Fibroblast of lung (primary cell): ENCODE measurements around the gene WDR5B. TPM values are rescaled to one million over a fixed set of nuclear protein-coding genes. Genes with fewer than 3 reads are reported as not detected.

Source experiments
- DNase-seq, 2 donors: peaks; one replicate each; pipeline versions ENCODE4 v3.0.0 to v3.0.0-alpha.2; 2010; ENCODE audit warnings: low read depth in 2 of 2
- H2AFZ ChIP-seq: 2 replicates; pipeline ENCODE4 v1.5.1; 2012; ENCODE audit warnings: low read length, control low read depth, inconsistent platforms
- H3K27ac ChIP-seq: 2 replicates; pipeline ENCODE4 v1.5.1; 2011; ENCODE audit warnings: low read length, control low read depth; ENCODE audit not compliant: insufficient read depth
- H3K27me3 ChIP-seq: 2 replicates; pipeline ENCODE4 v1.5.1; 2011; ENCODE audit warnings: mild to moderate bottlenecking, low read length; ENCODE audit not compliant: control insufficient read depth, insufficient read depth
- H3K36me3 ChIP-seq: 2 replicates; pipeline ENCODE4 v1.5.1; 2011; ENCODE audit warnings: low read length; ENCODE audit not compliant: control insufficient read depth, insufficient read depth
- H3K4me1 ChIP-seq: 2 replicates; pipeline ENCODE4 v1.5.1; 2011; ENCODE audit warnings: low read length; ENCODE audit not compliant: control insufficient read depth, insufficient read depth; ENCODE audit errors: extremely low read depth
- H3K4me2 ChIP-seq: 2 replicates; pipeline ENCODE4 v1.5.1; 2011; ENCODE audit warnings: low read length, control low read depth; ENCODE audit not compliant: insufficient read depth; ENCODE audit errors: extremely low read depth
- H3K4me3 ChIP-seq, 4 experiments: fragments of 200-600 bp in 1 of 4; sonication (generic) in 1 of 4; replicated peaks in 1 of 4; 2 replicates each; pipeline ENCODE4 v1.5.1; 2011 to 2016; ENCODE audit warnings: low read length in 4 of 4, low read depth in 3 of 4, mild to moderate bottlenecking in 3 of 4, control low read depth in 2 of 4, inconsistent platforms in 1 of 4, mixed read lengths in 1 of 4; ENCODE audit not compliant: insufficient read depth in 1 of 4; ENCODE audit errors: control extremely low read depth in 1 of 4
- H3K79me2 ChIP-seq: 2 replicates; pipeline ENCODE4 v1.5.1; 2012; ENCODE audit warnings: mild to moderate bottlenecking, low read length, inconsistent platforms; ENCODE audit not compliant: control insufficient read depth, insufficient read depth
- H3K9ac ChIP-seq: 2 replicates; pipeline ENCODE4 v1.5.1; 2011; ENCODE audit warnings: mild to moderate bottlenecking, low read length, control low read depth; ENCODE audit not compliant: insufficient read depth
- H3K9me3 ChIP-seq: 2 replicates; pipeline ENCODE4 v1.5.1; 2012; ENCODE audit warnings: low read depth, low read length; ENCODE audit not compliant: control insufficient read depth, insufficient read depth
- H4K20me1 ChIP-seq: 2 replicates; pipeline ENCODE4 v1.5.1; 2011; ENCODE audit warnings: low read length; ENCODE audit not compliant: control insufficient read depth, insufficient read depth; ENCODE audit errors: extremely low read depth
- EZH2 ChIP-seq: IDR thresholded peaks from 2 replicates; pipeline ENCODE4 v1.5.1; 2012; ENCODE audit warnings: low read length, control low read depth, mild to moderate bottlenecking; ENCODE audit errors: missing control alignments
- polyA plus RNA-seq, 2 donors: library from polyadenylated mRNA; depleted of rRNA in 1 of 2; stranded (reverse) in 1 of 2; unstranded in 1 of 2; fragments of >200 nt; gene quantifications; 2 replicates each; pipeline ENCODE4 v1.2.1, GENCODE V29; 2011 to 2012; ENCODE audit warnings: missing spikeins in 1 of 2
- total RNA-seq: library from RNA; depleted of rRNA; stranded (reverse); fragments of >200 nt; gene quantifications from 2 replicates; pipeline ENCODE4 v1.2.1, GENCODE V29; 2014
- TF ChIP-seq, protein P1 (sequence below), 2 donors: IDR thresholded peaks in 1 of 2; conservative IDR thresholded peaks in 1 of 2; 1 replicate in 1 of 2; 2 replicates in 1 of 2; pipeline ENCODE4 v1.5.1; 2011 to 2012; ENCODE audit warnings: low read length in 2 of 2, control low read depth in 1 of 2, inconsistent platforms in 1 of 2, low read depth in 1 of 2, mild to moderate bottlenecking in 1 of 2

Gene WDR5B
- total and polyA plus RNA-seq, 2 donors (not counting 1 experiment from before 2014, with no cell fraction given) = 6.6 to 7.2 TPM

DNA sequence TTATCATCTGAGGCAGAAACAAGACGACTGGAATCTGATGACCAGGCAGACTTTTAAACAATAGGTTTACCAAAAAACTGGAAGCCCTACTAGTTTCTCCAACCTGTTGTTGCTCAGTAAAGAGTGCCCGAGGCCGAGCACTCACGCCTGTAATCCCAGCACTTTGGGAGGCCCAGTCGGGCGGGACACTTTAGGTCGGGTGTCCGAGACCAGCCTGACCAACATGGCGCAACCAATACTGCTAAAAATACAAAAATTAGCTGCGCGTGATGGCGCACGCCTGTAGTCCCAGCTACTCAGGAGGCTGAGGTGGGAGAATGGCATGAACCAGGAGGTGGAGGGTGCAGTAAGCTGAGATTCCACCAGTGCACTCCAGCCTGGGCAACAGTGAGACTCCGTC, 1.1 kb upstream of the WDR5B start:
- H3K9ac ChIP-seq = no peak overlapping the region
- peaks cover under 1% of the 10 kb centered on the region for H3K36me3 ChIP-seq
- no peak overlapping the region for H2AFZ ChIP-seq
- H4K20me1 ChIP-seq = no peaks in the 10 kb centered on the region
- H3K27ac ChIP-seq = peak overlapping the region; percentile 92
- no peaks in the 10 kb centered on the region for H3K9me3 ChIP-seq
- H3K79me2 ChIP-seq = peaks cover 28% of the 10 kb centered on the region
- peak overlapping the region; percentile 85 for H3K4me2 ChIP-seq
- H3K27me3 ChIP-seq = no peaks in the 10 kb centered on the region
- peaks cover 3% of the 10 kb centered on the region for H3K4me1 ChIP-seq
- peak; percentile 13 to 17 for DNase-seq
- peak overlapping the region; percentile 65 to 100 (median 84) for H3K4me3 ChIP-seq
- TF ChIP-seq EZH2 = no peak
- TF ChIP-seq, protein P1, sequence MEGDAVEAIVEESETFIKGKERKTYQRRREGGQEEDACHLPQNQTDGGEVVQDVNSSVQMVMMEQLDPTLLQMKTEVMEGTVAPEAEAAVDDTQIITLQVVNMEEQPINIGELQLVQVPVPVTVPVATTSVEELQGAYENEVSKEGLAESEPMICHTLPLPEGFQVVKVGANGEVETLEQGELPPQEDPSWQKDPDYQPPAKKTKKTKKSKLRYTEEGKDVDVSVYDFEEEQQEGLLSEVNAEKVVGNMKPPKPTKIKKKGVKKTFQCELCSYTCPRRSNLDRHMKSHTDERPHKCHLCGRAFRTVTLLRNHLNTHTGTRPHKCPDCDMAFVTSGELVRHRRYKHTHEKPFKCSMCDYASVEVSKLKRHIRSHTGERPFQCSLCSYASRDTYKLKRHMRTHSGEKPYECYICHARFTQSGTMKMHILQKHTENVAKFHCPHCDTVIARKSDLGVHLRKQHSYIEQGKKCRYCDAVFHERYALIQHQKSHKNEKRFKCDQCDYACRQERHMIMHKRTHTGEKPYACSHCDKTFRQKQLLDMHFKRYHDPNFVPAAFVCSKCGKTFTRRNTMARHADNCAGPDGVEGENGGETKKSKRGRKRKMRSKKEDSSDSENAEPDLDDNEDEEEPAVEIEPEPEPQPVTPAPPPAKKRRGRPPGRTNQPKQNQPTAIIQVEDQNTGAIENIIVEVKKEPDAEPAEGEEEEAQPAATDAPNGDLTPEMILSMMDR (conservative IDR thresholded peaks at IDR 0.05 in 1 of 2, IDR thresholded peaks at IDR 0.05 in 1 of 2; ENCODE audit: low read depth in 1 of 2, low read length in 2 of 2) = no peak

DNA sequence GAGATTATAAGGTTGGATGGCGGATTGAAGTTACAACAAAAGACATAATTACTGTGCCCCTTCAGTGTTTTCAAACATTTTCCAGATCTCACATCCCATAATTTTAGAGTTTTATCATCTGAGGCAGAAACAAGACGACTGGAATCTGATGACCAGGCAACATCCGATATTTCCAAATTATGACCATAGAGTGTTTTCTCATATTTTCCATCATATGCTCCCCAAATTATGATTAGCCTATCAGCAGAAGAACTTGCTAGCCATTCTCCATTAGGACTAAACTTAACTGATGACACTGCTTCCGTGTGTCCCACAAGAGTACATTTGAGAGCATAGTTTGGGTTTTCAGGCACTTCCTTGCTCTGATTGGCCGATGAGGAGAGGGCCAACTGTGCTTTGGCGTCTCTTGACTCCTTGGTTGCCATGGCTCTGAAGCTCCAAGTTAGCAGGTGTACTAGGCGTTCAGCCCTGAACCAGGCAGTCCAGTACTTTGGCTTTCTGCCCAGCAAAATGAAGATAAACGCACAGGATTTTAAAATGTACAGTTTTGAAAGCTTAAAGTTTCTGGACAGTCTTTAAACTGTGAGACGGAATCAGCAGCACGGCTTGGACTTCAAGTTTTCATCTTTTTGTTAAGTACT, 638 bp downstream of the WDR5B start:
- peak overlapping the region; percentile 92 for H3K27ac ChIP-seq
- DNase-seq = peak; percentile 36 to 59
- H3K79me2 ChIP-seq = peaks cover 28% of the 10 kb centered on the region

DNA sequence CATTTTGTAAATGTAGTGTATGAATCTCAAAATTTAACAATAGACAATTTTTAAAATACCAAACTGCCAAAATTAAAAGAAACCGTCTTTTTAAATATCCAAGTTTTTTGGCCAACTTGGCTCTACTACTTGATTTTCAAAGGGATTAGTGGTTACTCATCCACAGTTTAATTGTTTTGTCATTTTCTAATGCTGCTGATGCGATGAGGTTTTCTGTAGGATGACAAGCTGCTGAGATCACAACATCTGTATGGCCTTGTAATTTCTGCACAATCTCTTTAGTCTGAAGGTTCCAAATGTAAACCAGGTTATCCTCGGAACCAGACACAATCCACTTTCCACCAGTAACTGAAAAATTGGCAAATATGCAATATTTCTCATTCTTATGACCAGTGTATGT, 1.5 kb downstream of the WDR5B start:
- Histone ChIP-seq H3K4me1 (peaks cover 3% of the 10 kb centered on the region), H3K79me2 (peaks cover 28% of the 10 kb centered on the region), H4K20me1 (no peaks in the 10 kb centered on the region), H3K4me2 (peak overlapping the region; percentile 98), H2AFZ (no peak overlapping the region), H3K36me3 (no peaks in the 10 kb centered on the region), H3K4me3 (peak overlapping the region in 1 of 4 experiments; percentile 100), H3K27me3 (no peaks in the 10 kb centered on the region), H3K9me3 (no peaks in the 10 kb centered on the region), H3K27ac (no peak overlapping the region), H3K9ac (no peak overlapping the region)
- DNase-seq = no peak
- no peak for TF ChIP-seq EZH2
- TF ChIP-seq, protein P1 (conservative IDR thresholded peaks at IDR 0.05 in 1 of 2, IDR thresholded peaks at IDR 0.05 in 1 of 2; ENCODE audit: low read depth in 1 of 2, low read length in 2 of 2) = no peak

More for the DNA sequence above, 638 bp downstream of the WDR5B start:
- Histone ChIP-seq H3K27me3 (no peaks in the 10 kb centered on the region), H3K4me3 (peak overlapping the region; percentile 65 to 100 (median 84)), H2AFZ (peak overlapping the region; percentile 77), H3K4me2 (peak overlapping the region; percentile 98), H4K20me1 (no peaks in the 10 kb centered on the region), H3K9me3 (no peaks in the 10 kb centered on the region), H3K9ac (peak overlapping the region; percentile 65), H3K36me3 (no peaks in the 10 kb centered on the region), H3K4me1 (peaks cover 3% of the 10 kb centered on the region)
- TF ChIP-seq, protein P1 (conservative IDR thresholded peaks at IDR 0.05 in 1 of 2, IDR thresholded peaks at IDR 0.05 in 1 of 2; ENCODE audit: low read depth in 1 of 2, low read length in 2 of 2) = no peak
- no peak for TF ChIP-seq EZH2
